HG02884 (cell line): ENCODE results near the gene TRIM67.
"Not testable (repeated sequence)": the region's sequence is repeated elsewhere in the genome, so short reads cannot be mapped to it uniquely, and the experiment has no call there.

Experiments used
- ATAC-seq: cut with Tn5 transposase; IDR thresholded peaks from one replicate; pipeline ENCODE4 v1.9.1; 2021; ENCODE audit warnings: mild to moderate bottlenecking, moderate library complexity; ENCODE audit not compliant: unreplicated experiment

Gene TRIM67

GRCh38 chr1:231157311-231157710 lies 4.5 kb upstream of the TRIM67 start:
- no peak for ATAC-seq

- not testable (repeated sequence) for ATAC-seq
Observed at GRCh38 chr1:231158141-231158540, 3.7 kb upstream of the TRIM67 start.

DNA sequence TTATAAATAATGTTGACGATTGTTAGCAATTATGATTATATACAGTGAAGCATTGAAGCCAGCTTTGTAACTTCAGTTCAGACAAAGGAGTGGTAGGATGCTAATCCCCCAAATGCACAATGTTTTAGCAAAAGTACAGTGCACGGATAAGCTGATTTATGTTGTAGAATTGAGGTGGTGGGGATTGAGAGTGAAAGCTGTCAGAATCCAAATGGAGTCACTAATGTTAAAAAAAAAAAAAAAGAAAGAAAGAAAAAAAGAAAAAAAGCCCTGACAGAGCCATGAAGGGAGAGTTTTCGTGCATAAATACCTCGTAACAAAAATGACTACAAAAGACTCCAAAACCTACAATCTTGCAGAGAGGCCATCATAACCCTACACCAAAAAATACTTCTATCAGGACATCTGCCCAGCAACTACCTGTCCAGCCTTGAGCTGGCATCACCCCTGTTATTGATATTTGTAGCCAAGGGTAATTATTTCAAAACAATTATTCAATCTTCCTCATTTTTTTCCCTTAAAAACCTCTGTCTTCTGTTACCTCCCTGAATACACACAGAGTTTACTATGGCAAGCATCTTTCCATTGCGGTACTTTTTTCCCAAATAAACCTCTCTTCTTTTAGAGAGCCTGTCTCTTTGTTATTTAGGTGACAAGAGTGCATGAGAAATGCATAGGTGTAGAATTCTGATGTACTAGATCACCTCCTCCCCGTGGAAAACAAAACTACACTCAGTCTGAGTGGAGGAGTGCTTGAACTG lies 2.5 kb upstream of the TRIM67 start:
- ATAC-seq, result no peak

- ATAC-seq, result no peak
Observed at GRCh38 chr1:231159963-231160761, 1.7 kb upstream of the TRIM67 start.

GRCh38 chr1:231160895-231161666 lies 777 bp upstream of the TRIM67 start:
- ATAC-seq, result no peak

DNA sequence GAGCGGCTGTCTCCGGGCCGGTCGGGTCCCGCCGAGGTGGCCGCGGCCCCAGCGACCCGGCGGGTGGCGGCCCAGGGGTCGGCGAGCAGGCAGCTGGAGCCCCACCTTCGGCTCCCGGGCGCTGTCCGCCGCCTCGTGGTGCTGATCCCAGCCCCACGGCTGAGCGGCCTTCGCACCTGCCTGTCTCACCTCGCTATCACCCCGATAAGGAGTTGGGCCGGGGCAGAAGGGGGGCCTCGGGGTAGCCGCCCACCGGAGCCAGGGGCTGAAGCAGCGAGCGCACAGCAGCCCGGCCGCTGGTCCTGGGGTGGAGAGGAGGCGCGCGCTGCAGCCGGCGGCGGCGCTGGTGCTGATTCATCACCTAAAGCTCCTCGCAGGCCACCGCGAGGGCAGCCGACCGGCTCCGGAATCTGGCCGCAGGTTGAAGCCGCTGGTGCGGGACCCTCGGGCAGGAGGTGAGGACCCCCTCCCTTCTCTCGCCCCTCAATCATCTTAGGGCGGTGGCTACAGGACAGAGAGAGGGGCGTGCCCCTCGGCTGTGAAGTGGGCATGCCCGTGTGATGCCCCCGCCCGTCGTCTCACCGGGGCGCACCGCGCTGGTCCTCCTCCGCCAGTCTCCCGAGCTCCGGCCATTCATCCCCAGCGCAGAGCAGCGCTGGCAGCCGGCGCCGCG lies 575 bp downstream of the TRIM67 start:
- no peak for ATAC-seq

- ATAC-seq, result no peak
Observed at GRCh38 chr1:231162970-231163829, 1.3 kb downstream of the TRIM67 start.

GRCh38 chr1:231163830-231164427 lies 2.1 kb downstream of the TRIM67 start:
- no peak for ATAC-seq

- ATAC-seq, result no peak
Observed at GRCh38 chr1:231165371-231165770, 3.5 kb downstream of the TRIM67 start.

DNA sequence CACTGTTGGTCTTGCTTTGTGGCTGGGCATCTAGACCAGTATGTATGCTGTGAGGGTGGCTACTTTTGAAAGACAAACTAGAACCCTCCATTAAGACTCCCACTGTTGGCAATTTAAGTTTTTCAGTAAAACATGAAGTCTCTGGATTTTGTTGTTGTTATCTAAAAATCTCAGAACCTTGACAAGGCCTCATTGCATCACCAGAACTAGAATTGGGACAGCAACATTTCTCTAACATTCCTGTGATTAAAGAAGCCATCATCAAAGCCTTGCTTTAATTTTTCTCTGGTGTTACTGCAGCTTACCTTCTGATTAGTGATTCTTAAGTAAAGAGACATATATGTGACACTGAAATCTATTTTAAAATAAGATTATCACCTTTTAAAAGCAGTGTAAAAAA lies 4.5 kb downstream of the TRIM67 start:
- no peak for ATAC-seq

DNA sequence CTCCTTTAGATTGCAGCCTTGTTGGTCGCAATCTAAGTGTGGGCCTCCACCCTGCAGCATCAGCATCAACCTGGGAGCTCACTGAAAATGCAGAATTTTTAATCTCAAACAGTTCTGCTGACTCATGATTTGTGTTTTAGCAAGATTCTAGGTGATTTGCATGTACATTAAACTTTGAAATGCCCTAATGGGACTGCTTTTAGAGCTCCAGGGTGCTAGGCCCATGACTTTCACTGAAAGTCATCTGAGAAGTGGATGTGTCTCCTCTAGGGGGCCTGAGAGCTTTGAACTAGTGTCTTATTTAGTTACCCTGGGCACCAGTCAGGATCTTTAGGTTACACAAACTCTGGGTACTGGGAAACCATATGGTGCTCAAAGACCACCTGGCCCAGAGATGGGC lies 9.0 kb downstream of the TRIM67 start:
- no peak for ATAC-seq

DNA sequence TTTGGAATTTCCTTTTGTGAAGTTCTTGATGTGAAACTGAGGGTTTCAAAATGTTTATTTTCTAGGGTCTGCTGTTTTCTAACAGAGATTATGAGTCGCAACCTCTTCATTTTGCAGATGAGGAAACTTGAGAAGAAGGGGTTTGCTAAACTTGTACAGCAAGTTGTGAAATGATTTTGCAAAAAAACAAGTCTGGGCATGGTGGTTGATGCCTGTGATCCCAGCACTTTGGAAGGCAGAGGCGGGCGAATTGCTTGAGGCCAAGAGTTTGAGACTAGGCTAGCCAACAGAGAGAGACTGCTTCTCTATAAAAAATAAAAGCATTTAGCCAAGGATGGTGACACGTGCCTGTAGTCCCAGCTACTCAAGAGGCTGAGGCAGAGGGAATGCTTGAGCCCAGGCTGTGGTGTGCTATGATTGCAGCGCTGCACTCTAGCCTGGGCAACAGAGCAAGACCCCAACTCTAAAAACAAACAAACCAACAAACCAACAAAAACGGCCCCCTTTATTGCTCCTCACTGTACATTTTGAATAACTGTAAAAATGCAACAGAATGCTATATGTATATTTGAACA lies 9.9 kb downstream of the TRIM67 start:
- no peak for ATAC-seq

GRCh38 chr1:231172411-231172810 lies 10.6 kb downstream of the TRIM67 start:
- ATAC-seq, result no peak

DNA sequence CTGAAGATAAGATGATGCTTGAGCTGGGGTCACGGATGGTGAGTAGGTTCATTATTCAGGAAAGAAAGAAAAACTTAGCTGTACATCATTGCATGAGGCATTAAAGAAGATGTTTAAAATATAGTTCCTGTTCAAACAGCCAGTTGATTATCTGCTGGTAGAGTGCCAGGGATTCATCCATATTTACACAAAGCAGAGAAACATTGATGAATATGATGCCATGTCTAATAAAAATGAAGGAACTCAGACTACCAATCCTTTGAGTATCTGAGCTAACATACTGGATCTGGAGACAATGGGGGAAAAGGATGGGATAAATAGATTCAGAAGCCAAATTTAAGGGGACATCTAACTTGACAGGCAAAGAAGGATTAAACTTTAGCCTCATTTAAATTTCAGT lies 14.6 kb downstream of the TRIM67 start:
- ATAC-seq, result no peak

- ATAC-seq, result no peak
Observed at GRCh38 chr1:231177226-231177625, 15.4 kb downstream of the TRIM67 start.

GRCh38 chr1:231177936-231178335 lies 16.1 kb downstream of the TRIM67 start:
- ATAC-seq, result no peak

- no peak for ATAC-seq
Observed at GRCh38 chr1:231178970-231179369, 17.1 kb downstream of the TRIM67 start.

- no peak for ATAC-seq
Observed at GRCh38 chr1:231180034-231180433, 18.2 kb downstream of the TRIM67 start.

- ATAC-seq, result no peak
Observed at GRCh38 chr1:231181271-231181670, 19.4 kb downstream of the TRIM67 start.
